BE2C (cell line): ENCODE data around the gene PRKN.
"Not testable (repeated sequence)": the region's sequence is repeated elsewhere in the genome, so short reads cannot be mapped to it uniquely, and the experiment has no call there.

ENCODE experiments used
- DNase-seq: peaks from one replicate; pipeline ENCODE4 v3.0.0-alpha.2; 2020
- H3K27me3 ChIP-seq: fragments of 250-450 bp; sonication (Bioruptor Pico); 2 replicates; pipeline ENCODE4 v1.5.1; 2020; ENCODE audit warnings: mild to moderate bottlenecking
- H3K36me3 ChIP-seq: fragments of 250-450 bp; sonication (Bioruptor Pico); 2 replicates; pipeline ENCODE4 v1.5.1; 2020; ENCODE audit warnings: mild to moderate bottlenecking
- H3K4me1 ChIP-seq: fragments of 250-450 bp; sonication (Bioruptor Pico); 2 replicates; pipeline ENCODE4 v1.5.1; 2020
- H3K4me3 ChIP-seq: 2 replicates; pipeline ENCODE4 v1.5.1; 2011; ENCODE audit warnings: low read depth, low read length
- H3K9me3 ChIP-seq: fragments of 250-450 bp; sonication (Bioruptor Pico); 2 replicates; pipeline ENCODE4 v1.5.1; 2020
- CTCF ChIP-seq: IDR thresholded peaks from 2 replicates; pipeline ENCODE4 v1.5.1; 2012; ENCODE audit warnings: mild to moderate bottlenecking, low read depth, low read length

PRKN gene

GRCh38 chr6:161507375-161507774 is 1220.2 kb downstream of the PRKN start:
- no peak for DNase-seq
- TF ChIP-seq CTCF, result no peak
- no peaks in the 10 kb centered on the region for H3K36me3 ChIP-seq
- H3K9me3 ChIP-seq, result no peaks in the 10 kb centered on the region
- no peak overlapping the region for H3K4me3 ChIP-seq
- no peaks in the 10 kb centered on the region for H3K4me1 ChIP-seq
- no peaks in the 10 kb centered on the region for H3K27me3 ChIP-seq

- DNase-seq, result no peak
- no peak overlapping the region for H3K4me3 ChIP-seq
- H3K4me1 ChIP-seq, result no peaks in the 10 kb centered on the region
- TF ChIP-seq CTCF, result no peak
- no peaks in the 10 kb centered on the region for H3K36me3 ChIP-seq
- no peaks in the 10 kb centered on the region for H3K9me3 ChIP-seq
- H3K27me3 ChIP-seq, result no peaks in the 10 kb centered on the region
These were observed 1224.0 kb downstream of the PRKN start for GRCh38 chr6:161503570-161503969.

- H3K9me3 ChIP-seq, result no peaks in the 10 kb centered on the region
- H3K4me3 ChIP-seq, result no peak overlapping the region
- H3K27me3 ChIP-seq, result no peaks in the 10 kb centered on the region
- no peaks in the 10 kb centered on the region for H3K36me3 ChIP-seq
- TF ChIP-seq CTCF, result no peak
- no peaks in the 10 kb centered on the region for H3K4me1 ChIP-seq
- DNase-seq, result no peak
These were observed 1228.7 kb downstream of the PRKN start for GRCh38 chr6:161498881-161499280.

- Histone ChIP-seq H3K4me1 (no peaks in the 10 kb centered on the region), H3K27me3 (no peaks in the 10 kb centered on the region), H3K36me3 (no peaks in the 10 kb centered on the region), H3K4me3 (no peak overlapping the region), H3K9me3 (no peaks in the 10 kb centered on the region)
- DNase-seq, result peak; percentile 62
- peak; percentile 82 for TF ChIP-seq CTCF
These were observed 1229.2 kb downstream of the PRKN start for GRCh38 chr6:161498359-161498758.

- Histone ChIP-seq H3K4me3 (no peak overlapping the region), H3K36me3 (no peaks in the 10 kb centered on the region), H3K9me3 (no peaks in the 10 kb centered on the region), H3K4me1 (no peaks in the 10 kb centered on the region), H3K27me3 (no peaks in the 10 kb centered on the region)
- no peak for DNase-seq
- TF ChIP-seq CTCF, result no peak
These were observed 1230.6 kb downstream of the PRKN start for GRCh38 chr6:161496941-161497340.

GRCh38 chr6:161496271-161496670 is 1231.3 kb downstream of the PRKN start:
- H3K9me3 ChIP-seq, H3K4me1 ChIP-seq, DNase-seq, H3K27me3 ChIP-seq, H3K36me3 ChIP-seq, H3K4me3 ChIP-seq: not testable (repeated sequence)

- Histone ChIP-seq H3K27me3 (no peaks in the 10 kb centered on the region), H3K4me1 (no peaks in the 10 kb centered on the region), H3K4me3 (no peak overlapping the region), H3K36me3 (no peaks in the 10 kb centered on the region), H3K9me3 (no peaks in the 10 kb centered on the region)
- DNase-seq, result no peak
- TF ChIP-seq CTCF, result no peak
These were observed 1233.0 kb downstream of the PRKN start for GRCh38 chr6:161494566-161494965.
